K562 (cell line): ENCODE results near the gene TPMT.

Experiments used
- BRCA1 ChIP-seq, 2 experiments: fragments of 450-650 bp in 1 of 2; sonication (generic) in 1 of 2; formaldehyde crosslinking in 1 of 2; IDR thresholded peaks; 2 replicates each; pipeline versions ENCODE4 v1.5.0 to v1.6.1; 2017 to 2020; ENCODE audit warnings: mild to moderate bottlenecking in 1 of 2, missing genetic modification reagents in 1 of 2
- IRF2 ChIP-seq: sonication (generic); formaldehyde crosslinking; IDR thresholded peaks from 2 replicates; pipeline ENCODE4 v1.8.1; 2022; ENCODE audit warnings: mild to moderate bottlenecking, missing genetic modification reagents
- KDM1A ChIP-seq, 2 experiments: fragments of 450-650 bp; IDR thresholded peaks; 2 replicates each; pipeline ENCODE4 v1.6.1; 2016; ENCODE audit warnings: mild to moderate bottlenecking in 2 of 2
- MYBL2 ChIP-seq, 2 experiments: fragments of 450-650 bp in 1 of 2; sonication (generic) in 1 of 2; formaldehyde crosslinking in 1 of 2; IDR thresholded peaks; 2 replicates each; pipeline versions ENCODE4 v1.6.1 to v1.8.1; 2017 to 2022; ENCODE audit warnings: borderline replicate concordance in 1 of 2, inconsistent platforms in 1 of 2, low read depth in 1 of 2, mild to moderate bottlenecking in 1 of 2, missing genetic modification reagents in 1 of 2, moderate library complexity in 1 of 2
- POLR2A ChIP-seq: fragments of 450-650 bp; conservative IDR thresholded peaks from 2 replicates; pipeline ENCODE4 v1.6.1; 2016
- SMARCC2 ChIP-seq: fragments of 450-650 bp; IDR thresholded peaks from 2 replicates; pipeline ENCODE4 v1.6.1; 2017; ENCODE audit warnings: antibody characterized with exemption, moderate library complexity, mild to moderate bottlenecking, low read depth
- TF ChIP-seq, protein P1 (sequence below): IDR thresholded peaks from 2 replicates; pipeline ENCODE4 v1.6.1; 2012; ENCODE audit warnings: low read depth, low read length, improper control_type of control experiment, borderline replicate concordance
- TF ChIP-seq, protein P2 (sequence below), 3 experiments: IDR thresholded peaks in 2 of 3; conservative IDR thresholded peaks in 1 of 3; 2 replicates each; pipeline ENCODE4 v1.5.1; 2011 to 2012; ENCODE audit warnings: low read length in 3 of 3, mild to moderate bottlenecking in 3 of 3, control low read depth in 2 of 3, improper control_type of control experiment in 1 of 3, inconsistent platforms in 1 of 3, low read depth in 1 of 3, mixed read lengths in 1 of 3, moderate library complexity in 1 of 3; ENCODE audit not compliant: insufficient read depth in 2 of 3

DNA sequence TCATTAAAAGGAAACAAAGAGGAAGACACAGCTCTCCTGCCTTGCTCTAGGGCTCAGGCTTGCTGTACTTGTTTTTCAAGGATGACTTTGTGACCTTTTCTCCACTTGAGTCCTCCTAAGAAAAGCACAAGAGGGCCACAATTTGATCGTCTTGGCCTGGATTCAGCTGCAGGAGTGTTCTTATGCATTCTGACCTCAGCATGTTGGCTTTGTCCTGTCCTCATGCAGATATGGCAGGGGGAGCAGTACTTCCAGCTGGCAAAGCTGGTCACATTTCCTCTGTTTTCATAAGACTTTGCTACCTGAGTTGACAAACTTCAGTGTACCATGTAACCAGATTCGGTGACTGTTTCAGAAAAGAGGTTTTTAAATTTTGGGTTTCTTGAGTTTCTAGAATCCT, 31.2 kb upstream of the TPMT start:
- TF ChIP-seq, protein P1, sequence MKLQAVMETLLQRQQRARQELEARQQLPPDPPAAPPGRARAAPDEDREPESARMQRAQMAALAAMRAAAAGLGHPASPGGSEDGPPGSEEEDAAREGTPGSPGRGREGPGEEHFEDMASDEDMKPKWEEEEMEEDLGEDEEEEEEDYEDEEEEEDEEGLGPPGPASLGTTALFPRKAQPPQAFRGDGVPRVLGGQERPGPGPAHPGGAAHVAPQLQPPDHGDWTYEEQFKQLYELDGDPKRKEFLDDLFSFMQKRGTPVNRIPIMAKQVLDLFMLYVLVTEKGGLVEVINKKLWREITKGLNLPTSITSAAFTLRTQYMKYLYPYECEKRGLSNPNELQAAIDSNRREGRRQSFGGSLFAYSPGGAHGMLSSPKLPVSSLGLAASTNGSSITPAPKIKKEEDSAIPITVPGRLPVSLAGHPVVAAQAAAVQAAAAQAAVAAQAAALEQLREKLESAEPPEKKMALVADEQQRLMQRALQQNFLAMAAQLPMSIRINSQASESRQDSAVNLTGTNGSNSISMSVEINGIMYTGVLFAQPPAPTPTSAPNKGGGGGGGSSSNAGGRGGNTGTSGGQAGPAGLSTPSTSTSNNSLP, result no peak
- TF ChIP-seq MYBL2 (IDR thresholded peaks at IDR 0.05; ENCODE audit: low read depth), result no peak
- no peak for TF ChIP-seq MYBL2 (CRISPR knock-in tag; IDR thresholded peaks at IDR 0.05; ENCODE audit: borderline replicate concordance)
- no peak for TF ChIP-seq BRCA1 (IDR thresholded peaks at IDR 0.05)
- TF ChIP-seq BRCA1 (CRISPR knock-in tag; IDR thresholded peaks at IDR 0.05), result no peak
- no peak for TF ChIP-seq IRF2 (CRISPR knock-in tag)
- TF ChIP-seq, protein P2, sequence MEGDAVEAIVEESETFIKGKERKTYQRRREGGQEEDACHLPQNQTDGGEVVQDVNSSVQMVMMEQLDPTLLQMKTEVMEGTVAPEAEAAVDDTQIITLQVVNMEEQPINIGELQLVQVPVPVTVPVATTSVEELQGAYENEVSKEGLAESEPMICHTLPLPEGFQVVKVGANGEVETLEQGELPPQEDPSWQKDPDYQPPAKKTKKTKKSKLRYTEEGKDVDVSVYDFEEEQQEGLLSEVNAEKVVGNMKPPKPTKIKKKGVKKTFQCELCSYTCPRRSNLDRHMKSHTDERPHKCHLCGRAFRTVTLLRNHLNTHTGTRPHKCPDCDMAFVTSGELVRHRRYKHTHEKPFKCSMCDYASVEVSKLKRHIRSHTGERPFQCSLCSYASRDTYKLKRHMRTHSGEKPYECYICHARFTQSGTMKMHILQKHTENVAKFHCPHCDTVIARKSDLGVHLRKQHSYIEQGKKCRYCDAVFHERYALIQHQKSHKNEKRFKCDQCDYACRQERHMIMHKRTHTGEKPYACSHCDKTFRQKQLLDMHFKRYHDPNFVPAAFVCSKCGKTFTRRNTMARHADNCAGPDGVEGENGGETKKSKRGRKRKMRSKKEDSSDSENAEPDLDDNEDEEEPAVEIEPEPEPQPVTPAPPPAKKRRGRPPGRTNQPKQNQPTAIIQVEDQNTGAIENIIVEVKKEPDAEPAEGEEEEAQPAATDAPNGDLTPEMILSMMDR (IDR thresholded peaks at IDR 0.05 in 2 of 3, conservative IDR thresholded peaks at IDR 0.05 in 1 of 3; ENCODE audit: insufficient read depth in 2 of 3, low read depth in 1 of 3, low read length in 3 of 3), result no peak
- TF ChIP-seq KDM1A (IDR thresholded peaks at IDR 0.05), result no peak
- no peak for TF ChIP-seq POLR2A
- TF ChIP-seq SMARCC2, result no peak
